ENCODE measurements around the gene OGFOD3. TPM values are rescaled to one million over a fixed set of nuclear protein-coding genes. Genes with fewer than 3 reads are reported as not detected.
"Not testable (repeated sequence)": the region's sequence is repeated elsewhere in the genome, so short reads cannot be mapped to it uniquely, and the experiment has no call there.

Gene OGFOD3
- total RNA-seq, 1 donor from 2014 or later: 29.1 TPM

GRCh38 chr17:82351254-82351712 lies 67.1 kb downstream of the OGFOD3 start:
- Mint-ChIP-seq H3K27me3 (ENCODE audit: low read depth) (peaks cover 10% of the 10 kb centered on the region), H3K9me3 (no peaks in the 10 kb centered on the region), H3K4me1 (ENCODE audit: low read depth) (peaks cover 9% of the 10 kb centered on the region), H3K4me3 (ENCODE audit: low read depth) (no peak overlapping the region), H3K36me3 (ENCODE audit: low read depth) (no peaks in the 10 kb centered on the region), H3K27ac (no peak overlapping the region)
- intact Hi-C loops (cut with micrococcal nuclease): loop anchor here (1.0 to 10.0 kb wide), 2 partner anchors 67 to 424 kb away; partner anchors contain the start of genes HEXD and OGFOD3
- DNase-seq (ENCODE audit: low spot score): no peak

DNA sequence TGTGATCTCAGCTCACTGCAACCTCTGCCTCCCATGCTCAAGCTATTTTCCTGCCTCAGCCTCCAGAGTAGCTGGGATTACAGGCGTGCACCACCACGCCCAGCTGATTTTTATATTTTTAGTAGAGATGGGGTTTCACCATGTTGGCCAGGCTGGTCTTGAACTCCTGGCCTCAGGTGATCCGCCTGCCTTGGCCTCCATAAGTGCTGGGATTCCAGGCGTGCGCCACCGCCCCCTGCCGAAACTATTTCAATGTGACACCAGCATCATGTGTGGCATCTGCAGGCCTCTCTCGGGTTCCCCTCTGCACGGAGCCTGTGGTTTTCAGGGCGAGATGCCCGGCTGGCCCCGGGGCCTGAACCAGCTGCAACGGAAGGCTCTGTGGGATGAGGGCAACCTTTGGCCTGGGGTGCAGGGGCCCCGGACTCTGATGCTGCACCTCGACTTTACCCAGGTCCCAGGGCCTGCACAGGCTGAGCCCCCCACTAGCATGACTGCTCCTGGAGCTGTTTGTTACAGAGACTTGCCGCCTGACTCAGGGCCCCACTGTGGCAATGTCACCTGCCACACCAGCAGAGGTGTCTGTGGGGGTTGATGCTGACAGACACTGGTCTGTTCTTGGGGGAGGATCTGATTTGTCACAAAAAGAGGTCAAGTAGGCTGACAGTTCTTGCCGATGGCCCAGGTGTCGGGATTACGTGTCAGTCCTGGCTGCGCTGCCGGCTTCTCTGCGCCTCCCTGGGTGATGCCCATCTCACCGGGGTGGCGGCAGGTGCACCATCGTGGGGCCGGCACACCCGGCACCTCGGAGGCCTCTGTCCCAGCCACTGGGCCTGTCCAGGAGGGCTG lies 68.0 kb downstream of the OGFOD3 start:
- Mint-ChIP-seq H3K4me3 (ENCODE audit: low read depth) (no peak overlapping the region), H3K9me3 (no peaks in the 10 kb centered on the region), H3K4me1 (ENCODE audit: low read depth) (peaks cover 10% of the 10 kb centered on the region), H3K27ac (no peak overlapping the region), H3K27me3 (ENCODE audit: low read depth) (peaks cover 9% of the 10 kb centered on the region), H3K36me3 (ENCODE audit: low read depth) (no peaks in the 10 kb centered on the region)
- peak; percentile 37 for DNase-seq (ENCODE audit: low spot score)
- intact Hi-C loops (cut with micrococcal nuclease): loop anchor here (1.0 to 10.0 kb wide), 2 partner anchors 68 to 424 kb away; partner anchors contain the start of genes HEXD and OGFOD3

GRCh38 chr17:82349287-82349701 lies 69.1 kb downstream of the OGFOD3 start:
- Mint-ChIP-seq H3K4me1 (ENCODE audit: low read depth) (peaks cover 10% of the 10 kb centered on the region), H3K27me3 (ENCODE audit: low read depth) (peaks cover 8% of the 10 kb centered on the region), H3K36me3 (ENCODE audit: low read depth) (no peaks in the 10 kb centered on the region), H3K27ac (no peak overlapping the region), H3K9me3 (no peaks in the 10 kb centered on the region), H3K4me3 (ENCODE audit: low read depth) (no peak overlapping the region)
- DNase-seq (ENCODE audit: low spot score): no peak
- intact Hi-C loops (cut with micrococcal nuclease): no loop called here

DNA sequence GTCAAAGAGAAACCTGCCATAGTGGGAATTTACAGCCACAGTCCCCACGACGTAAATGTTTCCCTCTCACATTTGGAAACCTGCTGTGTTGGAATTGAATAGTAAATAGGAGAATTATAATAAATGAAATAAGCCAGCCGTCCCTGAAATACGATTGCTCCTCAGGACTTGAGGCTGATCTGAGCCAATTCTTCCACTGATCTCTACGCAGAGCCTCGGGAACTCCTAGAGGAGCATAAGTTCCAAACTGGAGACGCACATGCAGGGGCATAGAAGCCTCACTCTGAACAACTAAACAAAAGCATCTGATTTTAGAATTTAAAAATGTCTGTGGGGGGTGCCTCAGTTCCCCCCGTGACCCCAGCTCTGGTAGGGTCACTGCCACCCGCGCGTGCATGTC lies 69.5 kb downstream of the OGFOD3 start:
- no peak overlapping the region for H3K27ac Mint-ChIP-seq
- no peak for DNase-seq (ENCODE audit: low spot score)
- peaks cover 10% of the 10 kb centered on the region for H3K4me1 Mint-ChIP-seq (ENCODE audit: low read depth)
- intact Hi-C loops (cut with micrococcal nuclease): no loop called here
- H3K9me3 Mint-ChIP-seq: no peaks in the 10 kb centered on the region
- peaks cover 8% of the 10 kb centered on the region for H3K27me3 Mint-ChIP-seq (ENCODE audit: low read depth)
- H3K36me3 Mint-ChIP-seq (ENCODE audit: low read depth): no peaks in the 10 kb centered on the region
- H3K4me3 Mint-ChIP-seq (ENCODE audit: low read depth): no peak overlapping the region

DNA sequence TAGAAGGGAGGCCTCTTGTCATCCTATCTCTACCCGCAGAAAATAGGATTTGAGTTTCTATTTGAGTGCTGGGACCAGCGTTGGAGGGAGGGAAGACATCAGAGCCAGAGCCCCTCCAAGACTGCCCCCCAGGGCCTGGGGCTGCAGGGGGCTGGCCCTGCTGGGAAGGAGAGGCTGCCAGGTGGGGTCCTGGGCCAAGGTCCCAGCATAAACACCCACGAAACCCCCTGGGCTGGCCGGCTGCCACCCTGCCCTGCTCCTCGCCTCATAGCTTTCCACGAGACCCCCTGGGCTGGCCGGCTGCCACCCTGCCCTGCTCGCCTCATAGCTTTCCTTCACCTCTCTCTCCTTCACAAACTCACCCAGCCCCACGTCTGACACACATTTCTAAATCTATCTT lies 70.0 kb downstream of the OGFOD3 start:
- H3K4me1 Mint-ChIP-seq (ENCODE audit: low read depth): peaks cover 10% of the 10 kb centered on the region
- no peak overlapping the region for H3K4me3 Mint-ChIP-seq (ENCODE audit: low read depth)
- no peaks in the 10 kb centered on the region for H3K9me3 Mint-ChIP-seq
- no peaks in the 10 kb centered on the region for H3K36me3 Mint-ChIP-seq (ENCODE audit: low read depth)
- H3K27me3 Mint-ChIP-seq (ENCODE audit: low read depth): peaks cover 10% of the 10 kb centered on the region
- intact Hi-C loops (cut with micrococcal nuclease): no loop called here
- no peak overlapping the region for H3K27ac Mint-ChIP-seq
- no peak for DNase-seq (ENCODE audit: low spot score)

GRCh38 chr17:82347994-82348393 lies 70.4 kb downstream of the OGFOD3 start:
- peaks cover 10% of the 10 kb centered on the region for H3K27me3 Mint-ChIP-seq (ENCODE audit: low read depth)
- H3K9me3 Mint-ChIP-seq; H3K27ac Mint-ChIP-seq; intact Hi-C loops (cut with micrococcal nuclease); H3K4me3 Mint-ChIP-seq (ENCODE audit: low read depth); H3K4me1 Mint-ChIP-seq (ENCODE audit: low read depth); H3K36me3 Mint-ChIP-seq (ENCODE audit: low read depth); DNase-seq (ENCODE audit: low spot score): not testable (repeated sequence)

- no peak for DNase-seq (ENCODE audit: low spot score)
- Mint-ChIP-seq H3K9me3 (no peaks in the 10 kb centered on the region), H3K4me3 (ENCODE audit: low read depth) (no peak overlapping the region), H3K27me3 (ENCODE audit: low read depth) (peaks cover 10% of the 10 kb centered on the region), H3K36me3 (ENCODE audit: low read depth) (no peaks in the 10 kb centered on the region), H3K27ac (no peak overlapping the region), H3K4me1 (ENCODE audit: low read depth) (peaks cover 6% of the 10 kb centered on the region)
- intact Hi-C loops (cut with micrococcal nuclease): no loop called here
Observed at GRCh38 chr17:82346342-82347300, 71.8 kb downstream of the OGFOD3 start.

GRCh38 chr17:82345151-82345976 lies 73.0 kb downstream of the OGFOD3 start:
- DNase-seq (ENCODE audit: low spot score): no peak
- no peaks in the 10 kb centered on the region for H3K9me3 Mint-ChIP-seq

GRCh38 chr17:82344175-82344907 lies 74.0 kb downstream of the OGFOD3 start:
- no peak for DNase-seq (ENCODE audit: low spot score)
- H3K4me3 Mint-ChIP-seq (ENCODE audit: low read depth): no peak overlapping the region
- no peaks in the 10 kb centered on the region for H3K9me3 Mint-ChIP-seq
- intact Hi-C loops (cut with micrococcal nuclease): no loop called here
- H3K36me3 Mint-ChIP-seq (ENCODE audit: low read depth): no peaks in the 10 kb centered on the region
- H3K27ac Mint-ChIP-seq: no peak overlapping the region
- H3K4me1 Mint-ChIP-seq (ENCODE audit: low read depth): peaks cover 6% of the 10 kb centered on the region
- peaks cover 8% of the 10 kb centered on the region for H3K27me3 Mint-ChIP-seq (ENCODE audit: low read depth)

More at GRCh38 chr17:82345151-82345976, 73.0 kb downstream of the OGFOD3 start:
- Mint-ChIP-seq H3K36me3 (ENCODE audit: low read depth) (no peaks in the 10 kb centered on the region), H3K4me3 (ENCODE audit: low read depth) (no peak overlapping the region), H3K27me3 (ENCODE audit: low read depth) (peaks cover 10% of the 10 kb centered on the region), H3K4me1 (ENCODE audit: low read depth) (peaks cover 6% of the 10 kb centered on the region), H3K27ac (no peak overlapping the region)
- intact Hi-C loops (cut with micrococcal nuclease): no loop called here

GRCh38 chr17:82343560-82343959 lies 74.8 kb downstream of the OGFOD3 start:
- peaks cover 8% of the 10 kb centered on the region for H3K27me3 Mint-ChIP-seq (ENCODE audit: low read depth)
- no peak overlapping the region for H3K27ac Mint-ChIP-seq
- no peaks in the 10 kb centered on the region for H3K9me3 Mint-ChIP-seq
- H3K36me3 Mint-ChIP-seq (ENCODE audit: low read depth): no peaks in the 10 kb centered on the region
- H3K4me3 Mint-ChIP-seq (ENCODE audit: low read depth): no peak overlapping the region
- DNase-seq (ENCODE audit: low spot score): no peak
- intact Hi-C loops (cut with micrococcal nuclease): no loop called here
- H3K4me1 Mint-ChIP-seq (ENCODE audit: low read depth): peaks cover 6% of the 10 kb centered on the region

- Mint-ChIP-seq H3K27me3 (ENCODE audit: low read depth) (peaks cover 8% of the 10 kb centered on the region), H3K4me1 (ENCODE audit: low read depth) (peaks cover 6% of the 10 kb centered on the region), H3K9me3 (no peaks in the 10 kb centered on the region), H3K27ac (no peak overlapping the region), H3K36me3 (ENCODE audit: low read depth) (no peaks in the 10 kb centered on the region), H3K4me3 (ENCODE audit: low read depth) (no peak overlapping the region)
- no peak for DNase-seq (ENCODE audit: low spot score)
- intact Hi-C loops (cut with micrococcal nuclease): no loop called here
Observed at GRCh38 chr17:82342361-82343079, 75.9 kb downstream of the OGFOD3 start.
